ENCODE measurements around the gene ZNF470.

ZNF470 gene

DNA sequence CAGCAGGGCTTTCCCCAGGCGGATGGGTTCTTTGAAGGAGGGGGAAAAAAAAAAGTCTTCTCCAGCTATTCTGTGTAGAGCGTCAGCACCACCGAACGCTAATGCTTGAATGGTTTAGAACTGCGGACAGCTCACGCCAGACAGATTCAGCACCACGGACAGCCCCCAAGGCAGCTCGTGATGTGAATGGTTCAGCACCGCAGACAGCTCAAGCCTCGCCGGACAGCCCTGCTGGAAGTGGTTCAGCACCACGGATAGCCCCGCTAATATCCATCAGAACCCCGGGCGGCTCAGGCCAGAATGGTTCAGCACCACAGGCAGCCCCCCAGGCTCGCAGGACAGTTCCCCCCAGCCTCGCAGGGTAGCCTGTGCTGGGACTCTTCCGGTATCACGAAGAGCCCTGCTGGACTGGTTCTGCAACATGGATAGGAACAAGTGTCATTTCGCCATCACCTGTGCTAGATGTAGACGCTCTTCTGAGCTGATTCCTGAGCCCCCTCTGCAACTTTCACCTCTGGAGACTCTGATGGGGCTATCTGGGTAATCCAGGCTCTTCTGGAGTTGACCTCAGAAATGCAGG lies 70.8 kb downstream of the ZNF470 start:
- peak; percentile 62 for DNase-seq (ENCODE audit: low spot score)
- in situ Hi-C loops (cut with MboI; ENCODE audit: low pct_unique_long_range_greater_than_20kb, low sequenced_read_pairs, unreplicated experiment): no loop called here
- TF ChIP-seq, protein P1, sequence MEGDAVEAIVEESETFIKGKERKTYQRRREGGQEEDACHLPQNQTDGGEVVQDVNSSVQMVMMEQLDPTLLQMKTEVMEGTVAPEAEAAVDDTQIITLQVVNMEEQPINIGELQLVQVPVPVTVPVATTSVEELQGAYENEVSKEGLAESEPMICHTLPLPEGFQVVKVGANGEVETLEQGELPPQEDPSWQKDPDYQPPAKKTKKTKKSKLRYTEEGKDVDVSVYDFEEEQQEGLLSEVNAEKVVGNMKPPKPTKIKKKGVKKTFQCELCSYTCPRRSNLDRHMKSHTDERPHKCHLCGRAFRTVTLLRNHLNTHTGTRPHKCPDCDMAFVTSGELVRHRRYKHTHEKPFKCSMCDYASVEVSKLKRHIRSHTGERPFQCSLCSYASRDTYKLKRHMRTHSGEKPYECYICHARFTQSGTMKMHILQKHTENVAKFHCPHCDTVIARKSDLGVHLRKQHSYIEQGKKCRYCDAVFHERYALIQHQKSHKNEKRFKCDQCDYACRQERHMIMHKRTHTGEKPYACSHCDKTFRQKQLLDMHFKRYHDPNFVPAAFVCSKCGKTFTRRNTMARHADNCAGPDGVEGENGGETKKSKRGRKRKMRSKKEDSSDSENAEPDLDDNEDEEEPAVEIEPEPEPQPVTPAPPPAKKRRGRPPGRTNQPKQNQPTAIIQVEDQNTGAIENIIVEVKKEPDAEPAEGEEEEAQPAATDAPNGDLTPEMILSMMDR (IDR thresholded peaks at IDR 0.05; ENCODE audit: extremely low read depth, insufficient read depth, missing control alignments): no peak

Data from GM13977 (cell line).